Jurkat, Clone E6-1 (cell line): ENCODE results near the gene SAMD13. TPM values are rescaled to one million over a fixed set of nuclear protein-coding genes. Genes with fewer than 3 reads are reported as not detected.

Experiments used
- DNase-seq: peaks from one replicate; pipeline ENCODE4 v3.0.0-alpha.2; 2011; ENCODE audit warnings: low read depth, low spot score
- H3K4me3 ChIP-seq: 2 replicates; pipeline ENCODE4 v1.5.1; 2011; ENCODE audit warnings: mild to moderate bottlenecking, low read length, control low read depth, moderate library complexity
- polyA plus RNA-seq: library from polyadenylated mRNA; unstranded; fragments of >200 nt; gene quantifications from one replicate; pipeline ENCODE4 v1.2.1, GENCODE V29; 2012; ENCODE audit warnings: missing spikeins; ENCODE audit not compliant: insufficient read length, insufficient read depth

The SAMD13 gene, protein sequence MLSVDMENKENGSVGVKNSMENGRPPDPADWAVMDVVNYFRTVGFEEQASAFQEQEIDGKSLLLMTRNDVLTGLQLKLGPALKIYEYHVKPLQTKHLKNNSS
- polyA plus RNA-seq: 6.2 TPM

DNA sequence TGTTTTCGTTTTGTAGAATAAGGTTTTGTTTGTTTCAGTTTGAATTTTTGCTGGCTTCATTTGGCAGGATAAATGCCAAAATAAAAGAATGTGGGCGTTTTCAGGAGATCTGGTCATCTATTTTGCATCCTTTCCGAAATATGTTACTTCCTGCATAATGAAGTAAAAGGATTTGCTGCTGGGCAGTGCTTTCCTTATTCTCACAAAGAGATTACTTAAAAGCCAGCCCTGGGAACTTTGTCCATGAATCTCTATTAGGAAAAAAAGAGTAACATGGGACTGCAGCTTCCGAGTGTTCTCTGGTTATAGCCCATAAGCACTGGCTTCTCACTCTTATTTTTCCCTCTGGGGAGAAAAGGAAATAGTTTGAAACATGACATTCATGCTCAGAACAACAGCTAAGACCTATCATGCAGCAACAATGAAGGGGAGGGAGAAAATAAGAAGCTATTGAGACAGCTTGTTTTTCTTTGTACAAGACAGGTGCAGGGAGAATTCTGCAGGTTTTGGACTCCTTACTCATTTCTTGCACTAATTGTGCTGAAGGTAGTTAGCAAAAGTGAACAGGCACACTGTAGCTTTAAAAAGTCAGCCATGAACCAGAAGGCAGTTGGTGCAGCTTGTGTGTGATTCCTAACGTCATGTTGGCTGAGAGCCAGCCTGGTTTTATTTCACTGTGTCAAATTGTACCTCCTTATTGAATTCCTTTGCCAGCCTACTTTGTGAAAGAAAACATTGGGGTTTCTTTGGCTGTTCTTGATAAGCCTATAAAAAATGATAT lies at the start of gene SAMD13:
Gene SAMD13, plus strand, starts transcription at position 705 of the 781 bp plus-strand sequence. CDS start 1,527 bp downstream, outside the sequence.
- peak; percentile 94 for DNase-seq
- H3K4me3 ChIP-seq: peak within 1 kb of the TSS; percentile 60

DNA sequence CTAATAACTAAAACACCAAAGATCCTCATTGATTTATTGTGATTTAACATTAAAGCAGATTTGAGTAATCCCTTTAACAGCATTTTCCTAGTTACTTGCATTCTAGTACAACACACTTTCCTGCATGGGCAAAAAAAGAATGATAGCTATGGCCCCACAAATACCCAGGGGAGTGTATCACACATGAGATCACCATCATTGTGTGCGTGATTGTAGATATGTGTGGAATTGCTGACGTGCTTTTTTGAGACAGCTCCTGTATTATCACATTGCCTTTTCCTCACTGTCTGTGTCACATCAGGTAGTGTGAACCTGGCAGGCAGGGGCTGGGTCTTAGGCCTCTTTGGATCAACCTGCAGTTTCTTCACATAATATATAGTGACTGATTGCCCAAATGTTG lies 48.5 kb upstream of the SAMD13 start:
- no peak overlapping the region for H3K4me3 ChIP-seq
- no peak for DNase-seq

DNA sequence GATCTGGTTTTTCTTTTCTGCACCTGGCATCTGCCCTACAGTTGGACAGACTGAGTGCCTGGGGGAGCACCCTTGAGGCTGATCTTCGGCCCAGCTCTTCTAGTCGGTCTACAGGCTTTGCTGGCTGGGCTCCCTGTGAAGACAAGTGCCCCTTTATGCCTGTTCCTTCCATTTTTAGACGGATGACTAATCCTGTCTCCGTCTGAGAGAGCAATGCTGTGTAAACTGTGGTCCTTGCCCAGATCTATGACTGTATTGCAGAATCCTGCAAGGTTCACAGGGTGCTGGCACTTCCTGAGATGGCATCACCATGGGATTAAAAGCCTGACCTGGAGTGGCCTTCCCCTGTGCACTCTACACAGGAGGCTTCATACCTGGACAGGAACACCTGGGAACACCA lies 47.6 kb upstream of the SAMD13 start:
- no peak for DNase-seq

GRCh38 chr1:84254703-84255238 lies 46.7 kb upstream of the SAMD13 start:
- no peak overlapping the region for H3K4me3 ChIP-seq
- no peak for DNase-seq

More for the DNA sequence above, 47.6 kb upstream of the SAMD13 start:
- H3K4me3 ChIP-seq: no peak overlapping the region

GRCh38 chr1:84255582-84255981 lies 45.9 kb upstream of the SAMD13 start:
- no peak for DNase-seq
- no peak overlapping the region for H3K4me3 ChIP-seq

GRCh38 chr1:84257617-84258016 lies 43.9 kb upstream of the SAMD13 start:
- no peak overlapping the region for H3K4me3 ChIP-seq
- DNase-seq: no peak

DNA sequence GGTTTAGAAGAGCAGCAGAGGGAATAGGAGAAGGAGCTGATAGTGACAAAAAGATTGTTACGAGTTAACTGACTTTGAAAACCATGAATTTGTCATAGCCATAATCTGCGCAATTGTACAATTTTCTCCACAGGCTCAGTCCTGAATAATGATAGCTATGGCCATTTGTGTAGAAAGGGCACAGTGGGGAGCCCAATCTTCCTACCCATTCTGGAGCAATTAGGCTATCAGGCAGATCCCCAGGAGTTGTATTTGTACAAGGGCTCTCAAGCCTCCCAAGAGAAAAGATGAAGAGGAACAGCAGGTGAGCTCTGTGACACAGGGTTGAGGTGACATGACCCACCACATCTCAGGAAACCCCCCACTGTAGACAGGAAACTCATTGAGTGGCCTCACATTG lies 42.1 kb upstream of the SAMD13 start:
- DNase-seq: no peak
- H3K4me3 ChIP-seq: no peak overlapping the region

- DNase-seq: no peak
- no peak overlapping the region for H3K4me3 ChIP-seq
Measured at GRCh38 chr1:84259989-84260388, 41.5 kb upstream of the SAMD13 start.

DNA sequence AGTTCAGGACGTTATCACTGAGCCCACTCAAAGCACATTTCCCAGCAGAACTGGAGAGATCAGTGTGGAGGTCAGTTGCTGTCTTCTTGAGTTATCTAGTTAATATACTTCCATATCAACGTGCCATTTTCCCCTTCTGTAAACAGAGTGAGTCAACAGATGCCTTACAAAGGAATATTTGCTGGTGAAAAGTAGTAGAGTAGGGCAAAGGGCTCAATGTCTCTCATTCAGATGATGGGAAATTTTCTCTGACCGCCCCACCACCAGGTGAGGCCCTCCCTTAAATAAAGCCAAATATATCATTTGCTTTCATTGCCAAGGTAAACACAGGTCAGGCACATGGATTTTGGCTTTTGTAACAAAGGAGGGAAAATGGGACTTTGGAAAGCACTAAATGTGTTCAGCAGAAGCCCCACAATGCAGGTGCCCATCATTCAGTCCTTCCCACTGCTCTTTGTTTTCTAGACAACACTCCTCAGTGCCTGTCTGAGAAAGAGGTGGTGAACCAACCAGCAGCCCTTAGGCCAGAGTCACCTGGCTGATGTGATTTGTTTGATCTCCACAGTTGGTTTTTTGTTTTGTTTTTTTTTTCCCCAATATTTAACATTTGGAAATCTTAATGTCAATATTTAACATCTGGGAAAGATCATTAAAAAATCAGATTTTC lies 40.5 kb upstream of the SAMD13 start:
- no peak overlapping the region for H3K4me3 ChIP-seq
- DNase-seq: no peak

- no peak for DNase-seq
- no peak overlapping the region for H3K4me3 ChIP-seq
Measured at GRCh38 chr1:84264961-84265360, 36.5 kb upstream of the SAMD13 start.

DNA sequence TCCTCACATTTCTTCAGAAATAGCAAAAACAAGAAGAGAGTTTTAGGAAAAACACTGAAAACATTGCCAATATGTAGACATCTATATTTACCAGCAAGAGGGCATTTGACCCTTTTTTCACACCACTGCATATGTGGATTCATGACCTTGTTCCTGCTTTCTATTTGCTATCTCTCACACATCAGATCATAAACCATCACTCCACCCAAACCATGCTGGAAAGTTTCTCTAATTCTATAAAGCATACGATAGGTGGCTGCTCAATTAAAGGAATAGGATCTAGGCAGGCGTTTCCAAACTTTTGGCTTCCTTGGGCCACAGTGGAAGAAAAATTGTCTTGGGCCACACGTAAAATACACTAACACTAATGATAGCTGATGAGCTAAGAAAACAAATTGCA lies 35.6 kb upstream of the SAMD13 start:
- DNase-seq: no peak
- H3K4me3 ChIP-seq: no peak overlapping the region

- no peak for DNase-seq
- H3K4me3 ChIP-seq: no peak overlapping the region
Measured at GRCh38 chr1:84266748-84267147, 34.8 kb upstream of the SAMD13 start.

DNA sequence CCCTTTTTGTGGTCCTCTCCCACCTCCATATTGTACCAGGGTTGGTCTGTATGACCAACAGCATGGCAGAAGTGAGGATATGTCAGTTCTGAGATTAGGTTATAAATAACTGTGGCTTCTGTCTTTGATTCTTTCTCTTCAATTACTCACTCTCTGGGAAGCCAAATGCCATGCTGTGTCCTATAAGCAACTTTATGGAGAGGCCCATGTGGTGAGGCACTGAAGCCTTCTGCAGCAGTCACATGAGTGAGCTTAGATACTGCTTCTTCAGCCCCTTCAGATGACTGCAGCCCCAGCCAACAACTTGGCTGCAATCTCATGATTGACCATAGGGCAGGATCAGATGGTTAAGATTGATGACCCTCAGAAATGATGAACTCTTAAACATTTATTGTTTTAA lies 34.0 kb upstream of the SAMD13 start:
- DNase-seq: no peak
- H3K4me3 ChIP-seq: no peak overlapping the region

GRCh38 chr1:84268346-84268745 lies 33.2 kb upstream of the SAMD13 start:
- no peak overlapping the region for H3K4me3 ChIP-seq
- no peak for DNase-seq

- H3K4me3 ChIP-seq: no peak overlapping the region
- DNase-seq: no peak
Measured at GRCh38 chr1:84269306-84269705, 32.2 kb upstream of the SAMD13 start.

DNA sequence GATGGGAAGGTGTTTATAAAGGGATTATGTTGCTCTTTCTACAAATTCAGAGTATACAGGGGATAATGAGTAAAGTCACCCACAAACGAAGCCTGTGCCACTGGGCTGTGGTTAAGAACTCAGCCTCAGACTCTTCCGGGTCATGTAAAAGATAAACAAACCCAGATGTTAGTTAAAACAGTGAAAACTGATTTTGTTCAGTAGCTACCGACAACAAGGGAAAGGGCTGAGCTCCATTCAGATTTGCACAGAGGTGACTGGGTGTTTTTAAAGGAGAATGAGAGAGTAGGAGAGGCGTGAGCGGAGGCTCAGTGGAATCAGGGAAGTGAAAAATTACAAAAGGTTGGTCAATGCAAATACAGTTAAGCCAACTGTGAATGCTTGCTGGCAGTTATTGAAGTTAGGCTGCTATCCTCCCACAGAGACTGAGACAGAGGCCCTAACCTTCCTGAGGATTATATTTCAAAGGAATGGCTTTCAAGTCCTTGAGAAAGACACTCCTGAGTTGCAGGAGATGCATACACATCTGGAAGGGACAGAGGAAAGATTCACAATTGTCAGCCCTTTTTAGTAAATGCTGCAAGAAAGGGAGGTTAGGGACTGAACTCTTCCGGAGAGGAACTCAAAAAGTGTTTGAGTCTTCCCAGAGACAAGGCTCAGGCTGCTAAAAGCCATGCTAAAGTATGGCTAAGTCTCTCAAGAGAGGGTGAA lies 29.9 kb upstream of the SAMD13 start:
- DNase-seq: peak; percentile 38
- no peak overlapping the region for H3K4me3 ChIP-seq

- H3K4me3 ChIP-seq: no peak overlapping the region
- DNase-seq: no peak
Measured at GRCh38 chr1:84272401-84272800, 29.1 kb upstream of the SAMD13 start.

- no peak for DNase-seq
- no peak overlapping the region for H3K4me3 ChIP-seq
Measured at GRCh38 chr1:84277343-84278059, 24.0 kb upstream of the SAMD13 start.

DNA sequence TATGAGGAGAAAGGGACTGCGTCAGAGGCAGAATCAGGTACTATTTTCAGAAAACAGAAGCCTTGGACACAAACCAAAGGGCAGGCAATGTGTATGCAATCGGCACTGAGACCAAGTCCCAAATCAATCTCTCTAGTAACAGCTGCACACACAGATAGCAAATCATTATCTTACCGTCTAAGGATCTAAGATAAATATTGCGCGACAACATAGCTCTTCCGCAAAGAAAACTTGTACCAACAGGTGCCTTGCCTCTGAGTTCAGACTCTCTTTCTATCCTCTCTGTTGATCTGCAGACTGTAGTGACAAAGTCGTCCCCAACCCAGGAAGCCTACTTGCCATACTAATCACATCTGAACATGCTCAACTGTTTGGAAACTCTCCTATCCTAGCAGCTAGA lies 22.6 kb upstream of the SAMD13 start:
- no peak for DNase-seq
- H3K4me3 ChIP-seq: no peak overlapping the region
